PC-9 (cell line): ENCODE measurements around the gene OR2AT4. TPM values are rescaled to one million over a fixed set of nuclear protein-coding genes. Genes with fewer than 3 reads are reported as not detected.
"Not testable (repeated sequence)": the region's sequence is repeated elsewhere in the genome, so short reads cannot be mapped to it uniquely, and the experiment has no call there.

ENCODE experiments used
- BruUV-seq: library from RNA; stranded (reverse); fragments of 400-500 nt; replicated peaks from 2 replicates; lab custom pipeline; 2021; lab: Mats Ljungman, UMichigan
- CTCF ChIA-PET: fragments of 300-600 bp; sonication (Branson Sonifier 250); formaldehyde crosslinking; loops from one replicate; lab custom pipeline; 2022; ENCODE audit warnings: antibody characterized with exemption; lab: Charles Lee
- POLR2A ChIA-PET: fragments of 300-600 bp; sonication (Branson Sonifier 250); formaldehyde crosslinking; loops from one replicate; lab custom pipeline; 2022; ENCODE audit warnings: antibody characterized with exemption; ENCODE audit not compliant: unreplicated experiment; lab: Charles Lee
- DNase-seq, 2 experiments: peaks; one replicate each; pipeline versions ENCODE4 v3.0.0 to v3.0.0-alpha.2; 2015 to 2022; ENCODE audit warnings: mixed read lengths in 1 of 2
- H2AFZ ChIP-seq: fragments of 200-600 bp; sonication (generic); 2 replicates; pipeline ENCODE4 v1.8.1; 2017; ENCODE audit warnings: antibody characterized with exemption
- H3F3A ChIP-seq: fragments of 200-600 bp; sonication (generic); 2 replicates; pipeline ENCODE4 v1.8.1; 2017; ENCODE audit warnings: antibody characterized with exemption, mild to moderate bottlenecking, low read depth; ENCODE audit not compliant: insufficient read depth
- H3K27ac ChIP-seq: fragments of 200-600 bp; sonication (generic); 2 replicates; pipeline ENCODE4 v1.6.1; 2016; ENCODE audit warnings: mixed run types
- H3K27me3 ChIP-seq: fragments of 200-600 bp; sonication (generic); 2 replicates; pipeline ENCODE4 v1.6.1; 2016; ENCODE audit warnings: low read depth, mixed run types; ENCODE audit not compliant: insufficient read depth
- H3K36me3 ChIP-seq: fragments of 200-600 bp; sonication (generic); 2 replicates; pipeline ENCODE4 v1.6.1; 2016; ENCODE audit warnings: low read depth, mixed run types
- H3K4me1 ChIP-seq: fragments of 200-600 bp; sonication (generic); replicated peaks from 2 replicates; pipeline ENCODE4 v1.6.1; 2016; ENCODE audit warnings: mixed run types; ENCODE audit not compliant: insufficient read depth
- H3K4me2 ChIP-seq: fragments of 200-600 bp; sonication (generic); 2 replicates; pipeline ENCODE4 v1.6.1; 2017; ENCODE audit warnings: mixed run types
- H3K4me3 ChIP-seq: fragments of 200-600 bp; sonication (generic); 2 replicates; pipeline ENCODE4 v1.6.1; 2016; ENCODE audit warnings: mixed run types
- H3K79me2 ChIP-seq: fragments of 200-600 bp; sonication (generic); 2 replicates; pipeline ENCODE4 v1.6.1; 2017; ENCODE audit warnings: low read depth, mixed run types
- H3K9me2 ChIP-seq: fragments of 200-600 bp; sonication (generic); 2 replicates; pipeline ENCODE4 v1.8.1; 2017; ENCODE audit warnings: mild to moderate bottlenecking; ENCODE audit not compliant: insufficient read depth
- H3K9me3 ChIP-seq: fragments of 200-600 bp; sonication (generic); 2 replicates; pipeline ENCODE4 v1.8.1; 2016; ENCODE audit warnings: low read depth; ENCODE audit not compliant: insufficient read depth
- H4K20me1 ChIP-seq: fragments of 200-600 bp; sonication (generic); 2 replicates; pipeline ENCODE4 v1.8.1; 2017; ENCODE audit not compliant: insufficient read depth
- CTCF ChIP-seq: fragments of 200-600 bp; sonication (generic); conservative IDR thresholded peaks from 2 replicates; pipeline ENCODE4 v1.6.1; 2017; ENCODE audit warnings: mixed run types, antibody characterized with exemption, mild to moderate bottlenecking, moderate library complexity
- EZH2 ChIP-seq: fragments of 200-600 bp; sonication (generic); IDR thresholded peaks from 2 replicates; pipeline ENCODE4 v1.8.0; 2017; ENCODE audit warnings: antibody characterized with exemption, low read depth
- intact Hi-C: fragments of 100-400 bp; cut with micrococcal nuclease; formaldehyde crosslinking; loops from one replicate; pipeline ENCODE4 v1.10.0; 2022; ENCODE audit not compliant: unreplicated experiment
- total RNA-seq: library from RNA; stranded (reverse); gene quantifications from 2 replicates; pipeline ENCODE4 v1.2.3, GENCODE V29; 2021

The OR2AT4 gene
- total RNA-seq, 1 experiment from 2014 or later = 0.11 TPM

DNA sequence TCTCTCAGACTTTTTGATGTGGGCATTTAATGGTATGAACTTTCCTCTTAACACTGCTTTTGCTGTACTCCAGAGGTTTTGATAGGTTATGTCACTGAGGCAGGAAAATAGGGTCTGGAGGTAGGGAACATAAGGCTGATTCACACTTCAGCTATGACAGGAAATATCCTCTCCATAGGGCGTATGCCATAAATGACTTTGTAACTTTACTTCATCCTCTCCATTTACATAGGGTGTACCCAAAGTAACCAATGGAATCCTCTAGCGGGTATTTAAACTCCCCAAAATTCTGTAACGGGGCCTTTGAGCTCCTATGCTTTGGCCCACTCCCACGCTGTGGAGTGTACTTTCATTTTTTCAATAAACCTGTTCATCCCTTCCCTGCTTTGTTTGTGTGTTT lies 49.5 kb downstream of the OR2AT4 start:
- no TSS peak for BruUV-seq

DNA sequence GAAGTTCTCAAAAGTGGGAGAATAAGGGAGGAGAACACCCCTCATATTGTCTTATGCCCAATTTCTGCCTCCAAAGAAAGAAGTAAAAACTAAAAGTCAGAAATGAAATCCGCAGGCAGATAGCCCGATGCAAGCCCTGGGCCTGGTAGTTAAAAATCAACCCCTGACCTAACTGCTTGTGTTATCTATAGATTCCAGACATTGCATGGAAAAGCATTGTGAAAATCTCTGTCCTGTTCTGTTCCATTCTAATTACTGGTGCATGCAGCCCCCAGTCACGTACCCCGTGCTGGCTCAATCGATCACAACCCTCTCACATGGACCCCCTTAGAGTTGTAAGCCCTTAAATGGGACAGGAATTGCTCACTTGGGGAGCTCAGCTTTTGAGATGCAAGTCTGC lies 50.0 kb downstream of the OR2AT4 start:
- H2AFZ ChIP-seq, H4K20me1 ChIP-seq, H3K4me2 ChIP-seq, H3K79me2 ChIP-seq, BruUV-seq, POLR2A ChIA-PET, intact Hi-C loops, H3K9me2 ChIP-seq, H3K27ac ChIP-seq, H3K4me1 ChIP-seq, H3K9me3 ChIP-seq, H3K36me3 ChIP-seq, H3K27me3 ChIP-seq, DNase-seq, H3K4me3 ChIP-seq, H3F3A ChIP-seq: not testable (repeated sequence)
- CTCF ChIA-PET = interaction anchor here (0.7 kb wide), 1 partner anchor 16 kb away, joined by 3 read pairs; no protein-coding TSS in a partner anchor

More for the DNA sequence above, 49.5 kb downstream of the OR2AT4 start:
- Histone ChIP-seq H3K36me3 (no peaks in the 10 kb centered on the region), H3K9me2 (no peaks in the 10 kb centered on the region; the same call in 1 of the 2 replicates), H3K79me2 (no peaks in the 10 kb centered on the region), H3K4me2 (no peak overlapping the region), H4K20me1 (no peaks in the 10 kb centered on the region), H3K27ac (no peak overlapping the region), H2AFZ (no peak overlapping the region), H3K27me3 (peaks cover 1% of the 10 kb centered on the region; the same call in 1 of the 2 replicates), H3F3A (no peaks in the 10 kb centered on the region; the same call in 1 of the 2 replicates), H3K4me3 (no peak overlapping the region), H3K4me1 (no peaks in the 10 kb centered on the region), H3K9me3 (no peaks in the 10 kb centered on the region)
- POLR2A ChIA-PET = no interaction called here
- intact Hi-C loops = no loop called here
- CTCF ChIA-PET = interaction anchor here (0.7 kb wide), 1 partner anchor 16 kb away, joined by 3 read pairs; no protein-coding TSS in a partner anchor
- TF ChIP-seq EZH2 (no peak), CTCF (no peak)
- no peak for DNase-seq

- BruUV-seq, H3K9me2 ChIP-seq, CTCF ChIA-PET, H3K4me2 ChIP-seq, H3K27me3 ChIP-seq, H2AFZ ChIP-seq, POLR2A ChIA-PET, H4K20me1 ChIP-seq, H3K79me2 ChIP-seq, H3K4me1 ChIP-seq, H3F3A ChIP-seq, H3K4me3 ChIP-seq, intact Hi-C loops, H3K9me3 ChIP-seq, H3K36me3 ChIP-seq, H3K27ac ChIP-seq: not testable (repeated sequence)
- peak in 1 of 2 experiments; percentile 32 for DNase-seq
These were observed 52.1 kb downstream of the OR2AT4 start for GRCh38 chr11:75044381-75045170.

- H3K36me3 ChIP-seq, H2AFZ ChIP-seq, intact Hi-C loops, H3K27ac ChIP-seq, BruUV-seq, H3K4me2 ChIP-seq, H4K20me1 ChIP-seq, POLR2A ChIA-PET, H3K9me2 ChIP-seq, H3K79me2 ChIP-seq, H3K4me1 ChIP-seq, H3F3A ChIP-seq, H3K4me3 ChIP-seq, H3K27me3 ChIP-seq, H3K9me3 ChIP-seq, DNase-seq: not testable (repeated sequence)
- CTCF ChIA-PET = interaction anchor here (0.7 kb wide), 1 partner anchor 12 kb away, joined by 3 read pairs; no protein-coding TSS in a partner anchor
These were observed 54.9 kb downstream of the OR2AT4 start for GRCh38 chr11:75041821-75042220.
